GM21619 (cell line): Measurements from ENCODE around the gene STBD1.
"Not testable (repeated sequence)": the region's sequence is repeated elsewhere in the genome, so short reads cannot be mapped to it uniquely, and the experiment has no call there.

Source experiments
- ATAC-seq: cut with Tn5 transposase; IDR thresholded peaks from one replicate; pipeline ENCODE4 v1.9.1; 2021; ENCODE audit not compliant: unreplicated experiment

The STBD1 gene

DNA sequence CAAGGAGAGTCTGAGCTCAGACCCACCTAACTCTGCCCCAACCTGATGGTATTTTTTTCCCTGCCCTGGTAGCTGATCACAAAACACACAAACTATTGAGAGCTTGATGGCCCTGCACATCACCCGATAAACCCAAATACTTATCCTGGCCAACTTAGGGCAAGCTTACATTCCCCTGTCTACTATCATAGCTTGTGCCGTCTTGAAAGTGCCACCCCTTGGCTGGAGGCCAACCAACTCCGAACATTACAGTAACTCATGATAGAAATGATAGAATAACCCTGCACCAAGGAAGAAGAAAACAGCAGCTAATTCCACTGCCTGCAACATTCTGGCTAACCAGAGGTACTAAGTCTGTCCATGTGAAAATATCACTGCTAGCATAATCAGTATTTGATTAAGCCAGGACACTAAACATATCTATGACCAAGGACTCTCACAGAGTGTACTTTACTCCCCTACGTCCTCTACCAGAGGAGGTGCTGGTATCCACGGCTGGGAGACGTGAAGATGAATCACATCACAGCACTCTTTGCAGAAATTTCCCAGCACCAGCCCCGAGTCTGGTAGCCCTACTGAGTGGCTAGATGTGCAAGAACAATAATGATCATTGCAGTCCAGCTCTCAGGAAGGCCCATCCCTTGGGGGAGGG, 8.9 kb downstream of the STBD1 start:
- no peak for ATAC-seq

DNA sequence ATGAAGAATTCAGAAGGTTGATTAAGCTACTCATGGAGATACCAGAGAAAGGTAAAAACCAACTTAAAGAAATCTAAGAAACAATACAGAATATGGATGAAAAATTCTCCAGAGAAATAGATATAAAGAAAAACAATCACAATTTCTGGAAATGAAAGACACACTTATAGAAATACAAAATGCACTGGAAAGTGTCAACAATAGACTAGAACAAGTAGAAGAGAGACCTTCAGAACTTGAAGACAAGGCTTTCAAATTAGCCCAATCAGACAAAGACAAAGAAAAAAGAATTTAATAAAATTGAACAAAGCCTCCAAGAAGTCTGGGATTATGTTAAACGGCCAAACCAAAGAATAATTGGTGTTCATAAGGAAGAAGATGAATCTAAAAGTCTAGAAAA, 9.6 kb downstream of the STBD1 start:
- no peak for ATAC-seq

DNA sequence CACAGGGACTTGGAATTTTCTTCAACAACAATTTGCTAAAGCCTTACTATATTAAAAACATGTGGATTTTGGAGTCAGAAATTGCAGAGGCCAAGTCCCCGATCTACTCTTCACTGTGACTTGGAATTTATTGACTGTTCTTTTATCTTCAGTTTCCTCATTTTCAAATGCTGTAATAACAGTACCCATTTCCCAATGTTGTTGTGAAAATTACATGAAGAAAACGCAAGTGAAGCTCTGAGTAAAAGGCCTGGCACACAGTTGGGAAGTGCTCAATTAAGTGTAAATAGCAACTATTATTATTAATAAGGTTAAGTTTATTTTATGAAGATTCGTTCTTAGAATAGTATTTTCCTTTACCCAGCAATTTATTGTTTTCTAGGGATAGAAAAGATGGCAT, 15.7 kb downstream of the STBD1 start:
- ATAC-seq: no peak

DNA sequence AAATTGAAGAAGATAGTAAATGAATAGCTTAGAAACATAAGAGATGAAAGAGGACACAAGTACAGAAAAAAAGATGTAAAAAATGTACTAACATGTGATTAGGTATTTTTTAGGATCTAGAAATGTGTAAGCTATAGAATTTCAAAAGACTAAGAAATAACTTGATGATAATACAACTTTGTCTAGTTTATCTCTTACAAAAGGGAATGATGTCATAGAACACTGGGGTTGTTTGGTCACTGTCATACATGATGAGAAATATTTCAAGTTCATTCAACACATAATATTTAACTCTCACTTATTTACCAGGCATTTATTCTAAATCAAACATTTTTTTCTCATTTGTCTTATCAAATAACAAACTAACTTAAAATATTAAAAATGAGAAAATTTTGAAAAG, 18.5 kb downstream of the STBD1 start:
- ATAC-seq: no peak

DNA sequence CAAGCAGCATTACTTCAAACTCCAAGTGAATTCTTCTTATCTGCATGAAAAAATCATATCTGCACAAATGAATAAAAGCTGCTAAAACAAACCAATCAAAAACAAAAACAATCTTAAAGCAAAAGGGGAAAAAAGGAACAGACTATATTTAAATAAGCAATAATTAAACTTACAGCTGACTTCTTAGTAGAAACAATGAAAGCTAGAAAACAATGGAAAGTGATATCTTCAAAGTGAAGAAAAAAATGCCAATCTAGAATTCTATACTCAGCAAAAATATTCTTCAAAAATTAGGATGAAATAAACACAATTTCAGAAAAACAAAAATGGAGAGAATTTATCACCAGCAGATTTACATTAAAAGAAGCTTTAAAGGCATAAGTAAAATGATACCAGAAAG, 20.0 kb downstream of the STBD1 start:
- no peak for ATAC-seq

DNA sequence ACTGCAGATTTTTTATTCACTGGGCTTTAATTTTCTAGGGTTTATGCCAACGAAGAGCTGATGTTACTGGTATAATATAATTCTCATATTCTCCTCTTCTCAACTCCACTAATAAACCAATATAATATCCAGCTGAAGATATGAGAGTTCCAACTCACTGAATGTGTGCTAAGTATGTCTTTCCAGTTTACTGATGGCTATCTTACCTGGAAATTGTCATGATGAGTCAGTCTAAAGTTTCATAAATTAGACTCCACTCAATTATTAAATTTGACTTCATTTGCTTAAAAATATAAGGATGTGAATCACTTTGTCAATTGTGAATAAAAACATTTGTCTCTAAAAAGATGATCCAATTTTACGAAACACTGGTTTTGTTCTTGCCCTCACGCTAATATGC, 28.4 kb downstream of the STBD1 start:
- ATAC-seq: no peak

DNA sequence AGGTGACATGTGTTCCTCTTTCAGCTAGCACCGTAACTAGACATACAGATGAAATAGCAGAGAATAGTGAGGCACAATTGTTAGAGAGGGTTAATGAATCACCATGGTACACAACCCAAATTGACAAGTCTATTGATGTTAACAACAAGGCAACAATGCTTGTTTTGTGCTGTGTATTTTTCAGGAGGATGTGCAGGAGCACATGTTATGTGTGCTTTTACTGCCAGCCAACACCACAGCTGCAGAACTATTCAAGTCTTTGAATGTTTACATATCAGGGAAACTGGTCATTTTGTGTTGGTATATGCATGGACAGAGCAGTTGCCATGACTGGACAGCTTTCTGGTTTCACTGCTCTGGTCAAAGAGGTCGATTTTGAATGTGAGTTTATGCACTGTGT, 32.8 kb downstream of the STBD1 start:
- no peak for ATAC-seq

DNA sequence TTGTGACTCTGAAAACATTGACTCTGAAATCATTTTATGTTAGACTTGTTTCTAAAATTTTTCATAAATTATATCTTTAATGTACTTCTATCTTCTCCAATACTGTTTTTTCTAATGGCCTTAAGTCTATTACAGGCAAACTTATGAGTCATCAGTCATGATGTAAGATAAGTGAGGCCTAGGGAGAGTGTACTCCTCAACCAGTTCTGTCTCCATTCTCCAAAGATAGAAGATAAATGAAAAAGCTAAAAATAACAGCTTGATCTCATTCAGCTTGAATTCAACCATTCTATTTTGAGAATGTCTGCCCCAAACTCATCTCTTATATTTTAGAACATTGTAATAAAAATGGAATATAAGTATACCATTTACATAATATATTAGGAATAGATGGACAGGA, 34.5 kb downstream of the STBD1 start:
- no peak for ATAC-seq

DNA sequence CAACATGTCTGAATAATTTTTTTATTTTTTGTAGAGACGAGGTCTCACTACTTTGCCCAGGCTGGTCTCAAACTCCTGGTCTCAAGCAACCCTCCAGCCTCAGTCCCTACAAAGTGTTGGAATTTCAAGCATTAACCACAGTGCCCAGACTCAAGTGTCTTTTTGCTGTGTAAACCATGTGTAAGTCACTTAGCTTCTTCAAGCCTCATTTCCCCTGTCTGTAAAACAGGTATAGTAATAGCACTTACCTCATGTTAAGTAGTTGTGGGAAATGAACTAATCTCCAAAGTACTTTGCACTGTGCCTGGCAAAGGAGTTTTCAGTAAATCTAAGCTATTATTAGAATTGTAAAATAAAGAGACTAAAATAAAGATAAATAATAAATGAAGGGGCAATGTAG, 35.7 kb downstream of the STBD1 start:
- ATAC-seq: no peak

DNA sequence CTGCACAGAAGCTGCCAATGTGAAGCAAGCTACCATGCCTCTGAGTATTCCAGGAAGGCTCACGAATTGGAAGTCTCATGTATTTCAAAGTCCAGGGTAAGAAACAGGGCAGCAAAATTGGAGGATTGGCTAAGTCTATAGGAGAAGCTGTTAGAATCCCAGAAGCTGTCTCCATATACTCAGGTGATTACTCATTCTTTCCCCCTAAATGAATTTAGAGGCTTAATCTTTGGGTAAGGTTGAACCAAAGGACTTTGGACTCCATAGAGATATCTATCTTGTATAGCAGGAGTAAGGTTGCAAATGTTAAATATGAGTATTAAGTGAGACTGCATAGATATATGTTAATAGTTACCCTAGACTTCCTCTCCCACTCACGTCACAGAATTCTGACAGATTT, 36.3 kb downstream of the STBD1 start:
- ATAC-seq: no peak

DNA sequence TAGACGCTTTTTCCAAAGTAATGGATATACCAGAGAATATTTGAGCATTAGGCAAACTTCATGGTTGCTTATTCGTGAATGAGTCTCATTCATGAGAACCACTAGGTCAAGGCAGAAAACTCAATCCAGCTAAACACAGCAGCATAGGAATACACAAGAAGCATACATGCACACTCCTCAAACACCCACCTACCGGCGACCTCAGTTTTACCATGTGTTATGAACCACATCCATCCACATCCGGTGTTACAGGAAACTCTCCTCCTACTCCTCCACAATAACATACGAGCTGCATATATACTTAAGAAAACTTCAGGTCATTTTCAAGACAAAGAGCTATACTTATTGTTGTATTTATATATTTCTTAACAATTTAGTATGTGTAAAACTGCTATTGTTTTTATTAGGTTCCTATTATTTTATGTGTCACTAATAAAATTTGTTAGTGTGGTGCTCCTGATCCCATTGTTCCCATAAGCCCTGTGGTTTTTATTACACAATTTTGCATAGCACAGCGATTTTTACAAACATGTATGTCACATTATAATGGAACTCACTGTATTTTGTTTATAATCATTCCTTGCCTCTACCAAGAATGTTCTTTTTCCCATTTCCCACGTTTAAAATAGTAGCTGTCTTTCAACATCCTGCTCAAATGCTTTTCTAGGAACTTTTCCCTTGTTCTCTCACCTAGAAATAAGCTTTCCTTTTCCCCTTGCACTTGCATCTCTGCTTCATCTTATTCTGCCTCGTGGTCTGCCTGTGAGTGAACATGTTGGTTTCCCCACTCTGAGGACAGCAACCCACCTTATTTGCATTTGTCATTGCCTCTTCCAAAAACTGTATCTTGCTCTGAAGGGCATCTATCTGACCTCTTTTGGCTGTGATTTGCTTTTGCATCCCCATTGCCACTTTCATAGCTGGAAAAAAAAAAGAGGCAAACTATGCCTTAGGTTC, 48.3 kb downstream of the STBD1 start:
- ATAC-seq: no peak

DNA sequence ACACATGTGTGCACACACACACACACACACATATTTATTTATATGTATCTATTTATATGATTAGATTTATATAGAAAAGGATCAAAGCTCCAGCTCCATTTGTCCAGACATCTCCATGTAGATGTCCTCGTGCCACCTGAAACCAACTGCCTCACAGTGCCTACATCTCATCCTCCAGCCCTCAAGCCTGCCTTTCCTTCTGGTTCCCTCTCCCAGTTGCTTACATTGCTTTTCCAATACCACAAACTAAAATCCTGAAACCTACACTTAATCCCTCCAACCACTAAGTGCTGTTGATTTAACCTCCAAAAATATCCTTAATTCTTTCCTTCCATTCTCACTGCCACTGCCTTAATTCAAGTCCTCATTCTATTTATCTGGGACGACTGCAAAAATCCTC, 51.4 kb downstream of the STBD1 start:
- no peak for ATAC-seq

DNA sequence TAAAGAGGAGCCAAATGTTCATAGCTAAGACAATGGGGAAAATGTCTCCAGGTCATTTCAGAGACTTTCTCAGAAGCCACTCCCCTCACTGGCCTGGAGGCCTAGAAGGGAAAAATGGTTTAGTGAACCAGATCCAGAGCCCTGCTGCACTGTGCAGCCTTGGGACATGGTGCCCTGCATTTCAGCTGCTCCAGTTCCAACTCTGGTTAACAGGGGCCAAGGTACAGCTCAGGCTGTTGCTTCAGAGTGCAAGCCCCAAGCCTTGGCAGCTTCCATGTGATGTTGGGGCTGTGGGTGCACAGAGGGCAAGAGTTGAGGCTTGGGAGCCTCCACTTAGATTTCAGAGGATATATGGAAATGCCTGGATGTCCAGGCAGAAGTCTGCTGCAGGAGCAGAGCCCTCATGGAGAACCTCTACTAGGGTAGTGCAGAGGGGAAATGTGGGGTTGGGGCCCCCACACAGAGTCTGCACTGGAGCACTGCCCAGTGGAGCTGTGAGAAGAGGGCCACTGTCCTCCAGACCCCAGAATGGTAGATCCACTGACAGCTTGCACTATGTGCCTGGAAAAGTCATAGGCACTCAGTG, 53.4 kb downstream of the STBD1 start:
- ATAC-seq: not testable (repeated sequence)
